Dermis microvascular lymphatic vessel endothelial cell (primary cell): ENCODE measurements around the gene UTF1. TPM values are rescaled to one million over a fixed set of nuclear protein-coding genes. Genes with fewer than 3 reads are reported as not detected.
"Not testable (repeated sequence)": the region's sequence is repeated elsewhere in the genome, so short reads cannot be mapped to it uniquely, and the experiment has no call there.

ENCODE experiments used
- DNase-seq, 2 donors: peaks; one replicate each; pipeline versions ENCODE4 v3.0.0 to v3.0.0-alpha.2; 2010; ENCODE audit warnings: low read depth in 2 of 2
- total RNA-seq: library from RNA; depleted of rRNA; stranded (reverse); fragments of >200 nt; gene quantifications from 2 replicates; pipeline ENCODE4 v1.2.1, GENCODE V29; 2014

Gene UTF1
- total RNA-seq, 1 donor from 2014 or later, result not detected

DNA sequence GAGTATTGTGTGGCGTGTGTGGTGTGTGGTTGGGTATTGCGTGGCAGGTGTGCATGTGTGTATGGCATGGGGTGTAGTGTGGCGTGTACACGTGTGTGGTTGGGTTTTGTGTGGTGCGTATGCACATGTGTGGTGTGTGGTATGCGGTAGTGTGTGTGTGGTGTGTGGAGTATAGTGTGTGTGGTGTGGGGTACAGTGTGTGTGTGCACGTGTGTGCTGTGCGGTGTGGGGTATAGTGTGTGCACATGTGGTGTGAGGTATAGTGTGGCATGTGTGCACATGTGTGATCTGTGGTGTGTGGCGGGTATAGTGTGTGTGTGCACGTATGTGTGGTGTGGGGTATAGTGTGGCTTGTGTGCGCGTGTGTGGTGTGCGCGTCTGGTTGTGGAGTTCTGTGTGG is 20.9 kb upstream of the UTF1 start:
- no peak for DNase-seq

DNA sequence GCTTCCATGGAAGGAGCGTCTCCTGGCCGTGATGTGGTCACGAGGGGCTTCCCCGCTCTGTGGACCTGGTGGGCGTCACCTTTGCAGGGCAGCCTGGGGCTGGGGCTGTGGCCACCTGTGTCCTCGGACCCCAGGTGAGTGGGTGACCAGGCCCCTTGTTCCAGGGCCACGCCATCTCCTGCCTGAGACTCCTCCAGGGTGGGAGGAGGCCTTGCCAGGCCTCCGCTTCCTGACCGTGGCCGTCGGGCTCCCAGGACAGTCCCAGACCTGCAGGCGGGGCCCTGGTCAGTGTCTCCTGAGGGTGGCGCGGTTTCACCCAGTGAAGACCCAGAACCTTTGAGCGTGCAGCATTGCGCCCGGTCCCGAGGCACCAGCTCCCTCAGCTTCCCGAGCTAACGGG is 20.4 kb upstream of the UTF1 start:
- DNase-seq, result no peak

DNA sequence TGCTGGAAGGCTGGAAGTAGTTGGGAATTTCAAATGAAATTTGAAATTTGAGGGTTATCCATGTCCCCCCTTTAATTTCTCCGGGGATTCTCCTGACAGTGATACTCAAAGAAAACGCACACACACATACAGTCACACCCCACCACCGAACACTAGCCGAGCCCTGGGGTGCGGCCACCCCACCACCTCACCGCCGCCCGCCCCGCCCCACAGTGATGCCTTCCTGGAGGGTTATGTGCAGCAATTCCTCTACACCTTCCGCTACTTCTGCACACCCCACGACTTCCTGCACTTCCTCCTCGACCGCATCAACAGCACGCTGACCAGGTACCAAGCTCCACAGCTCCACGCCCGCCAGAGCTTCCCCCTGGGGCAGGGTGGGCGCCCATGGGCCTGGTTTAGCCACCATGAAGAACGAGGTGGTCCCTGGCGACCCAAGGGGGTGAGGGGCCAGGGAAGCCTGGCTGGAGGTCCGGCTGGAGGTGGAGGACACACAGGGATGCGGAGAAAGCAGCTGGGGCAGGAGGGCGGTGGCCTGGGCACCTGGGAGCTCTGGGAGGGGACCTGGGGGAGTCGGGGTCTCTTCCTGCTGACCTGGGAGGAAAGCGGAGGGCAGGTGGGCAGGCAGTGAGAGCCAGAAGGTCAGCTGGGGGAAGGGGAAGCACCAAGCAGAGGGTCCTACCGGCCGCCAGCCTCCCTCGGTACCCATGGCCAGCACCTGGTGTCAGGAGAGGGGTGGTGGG is 19.4 kb upstream of the UTF1 start:
- DNase-seq, result no peak

DNA sequence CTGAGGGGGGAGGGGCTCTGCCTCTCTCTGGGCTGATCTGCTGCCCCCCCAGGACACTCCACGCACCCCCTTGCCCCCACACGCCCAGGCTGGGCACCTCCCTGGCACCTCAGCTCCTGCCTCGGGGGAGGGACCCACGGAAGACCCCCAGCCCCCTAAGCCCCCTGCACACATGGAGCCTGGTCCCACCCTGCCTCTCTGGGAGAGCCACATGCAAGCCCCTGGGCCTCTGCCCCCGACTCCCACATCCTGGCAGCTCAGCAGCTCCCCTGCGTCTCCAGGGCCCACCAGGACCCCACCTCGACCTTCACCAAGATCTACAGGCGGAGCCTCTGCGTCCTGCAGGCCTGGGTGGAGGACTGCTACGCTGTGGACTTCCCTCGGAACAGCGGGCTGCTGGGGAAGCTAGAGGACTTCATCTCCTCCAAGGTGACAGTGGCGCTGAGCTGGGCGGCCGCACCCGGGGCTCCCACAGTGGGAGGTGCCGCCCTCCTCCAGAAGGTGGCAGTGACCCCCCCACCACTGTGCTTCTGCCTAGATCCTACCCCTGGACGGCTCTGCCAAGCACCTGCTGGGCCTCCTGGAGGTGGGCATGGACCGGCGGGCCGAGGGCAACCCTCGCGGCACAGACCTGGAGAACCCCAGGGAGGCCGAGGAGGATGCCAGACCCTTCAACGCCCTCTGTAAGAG is 18.7 kb upstream of the UTF1 start:
- no peak for DNase-seq

DNA sequence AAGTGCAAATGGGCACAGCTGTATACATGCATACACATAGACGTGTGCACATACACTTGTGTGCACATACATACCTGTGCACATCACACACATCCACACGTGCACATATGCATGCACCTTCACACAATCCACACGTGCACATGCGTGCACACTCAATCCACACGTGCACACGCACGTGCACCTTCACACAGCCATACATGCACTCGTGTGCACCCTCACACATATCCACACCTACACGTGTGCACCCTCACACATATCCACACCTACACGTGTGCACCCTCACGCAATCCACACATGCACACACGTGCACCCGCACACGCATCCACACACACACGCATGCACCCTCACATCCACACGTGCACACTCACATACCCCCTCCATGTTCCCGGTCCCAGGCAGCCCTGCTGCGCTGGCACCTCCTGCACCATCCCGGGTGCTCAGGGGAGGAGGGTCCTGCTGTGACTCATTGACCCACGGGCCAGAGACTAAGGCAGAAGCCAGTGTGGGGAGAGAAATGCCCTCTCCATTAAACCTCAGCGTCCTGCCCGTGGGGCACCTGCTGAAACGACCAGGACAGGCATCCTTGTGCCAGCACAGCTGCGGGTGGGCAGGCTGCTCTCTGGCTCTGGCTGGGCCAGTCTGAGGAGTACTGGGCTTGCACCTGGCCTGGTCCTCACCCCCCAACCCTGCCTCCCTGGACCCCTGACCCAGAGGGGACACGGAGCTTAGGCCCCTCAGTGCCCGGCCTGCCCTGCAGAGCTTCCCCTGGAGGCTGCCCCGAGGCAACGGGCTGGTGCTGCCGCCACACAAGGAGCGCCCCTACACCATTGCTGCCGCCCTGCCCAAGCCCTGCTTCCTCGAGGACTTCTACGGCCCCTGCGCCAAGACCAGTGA is 17.8 kb upstream of the UTF1 start:
- DNase-seq, result no peak

DNA sequence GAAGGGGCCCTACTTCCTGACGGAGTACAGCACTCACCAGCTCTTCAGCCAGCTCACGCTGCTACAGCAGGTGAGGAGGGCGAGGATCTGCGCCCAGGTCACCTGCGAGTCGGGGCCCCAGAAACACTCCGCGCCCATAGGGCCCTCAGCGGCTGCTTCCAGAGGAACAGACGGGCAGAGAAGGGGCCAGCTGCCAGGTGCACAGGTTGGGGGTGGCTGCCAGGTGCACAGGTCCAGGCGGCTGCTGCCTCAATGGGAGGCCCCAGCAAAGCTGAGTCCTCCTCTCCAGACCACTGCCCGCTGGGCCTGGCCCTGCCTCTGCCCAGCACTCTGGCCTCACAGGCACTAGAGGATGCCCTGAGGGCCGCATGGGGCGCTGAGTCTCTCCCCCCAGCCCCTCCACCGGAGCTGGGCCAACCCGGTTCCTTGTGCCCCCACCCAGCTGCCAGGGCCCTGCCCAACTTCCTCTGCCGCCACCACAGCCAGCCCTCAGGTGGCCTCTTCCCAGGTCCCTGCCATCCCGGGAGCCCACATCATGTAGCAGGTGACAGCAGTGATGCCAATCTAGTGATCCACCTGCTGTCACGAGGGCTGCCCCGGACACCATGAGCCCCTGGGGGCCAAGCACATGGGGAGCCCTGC is 17.0 kb upstream of the UTF1 start:
- no peak for DNase-seq

DNA sequence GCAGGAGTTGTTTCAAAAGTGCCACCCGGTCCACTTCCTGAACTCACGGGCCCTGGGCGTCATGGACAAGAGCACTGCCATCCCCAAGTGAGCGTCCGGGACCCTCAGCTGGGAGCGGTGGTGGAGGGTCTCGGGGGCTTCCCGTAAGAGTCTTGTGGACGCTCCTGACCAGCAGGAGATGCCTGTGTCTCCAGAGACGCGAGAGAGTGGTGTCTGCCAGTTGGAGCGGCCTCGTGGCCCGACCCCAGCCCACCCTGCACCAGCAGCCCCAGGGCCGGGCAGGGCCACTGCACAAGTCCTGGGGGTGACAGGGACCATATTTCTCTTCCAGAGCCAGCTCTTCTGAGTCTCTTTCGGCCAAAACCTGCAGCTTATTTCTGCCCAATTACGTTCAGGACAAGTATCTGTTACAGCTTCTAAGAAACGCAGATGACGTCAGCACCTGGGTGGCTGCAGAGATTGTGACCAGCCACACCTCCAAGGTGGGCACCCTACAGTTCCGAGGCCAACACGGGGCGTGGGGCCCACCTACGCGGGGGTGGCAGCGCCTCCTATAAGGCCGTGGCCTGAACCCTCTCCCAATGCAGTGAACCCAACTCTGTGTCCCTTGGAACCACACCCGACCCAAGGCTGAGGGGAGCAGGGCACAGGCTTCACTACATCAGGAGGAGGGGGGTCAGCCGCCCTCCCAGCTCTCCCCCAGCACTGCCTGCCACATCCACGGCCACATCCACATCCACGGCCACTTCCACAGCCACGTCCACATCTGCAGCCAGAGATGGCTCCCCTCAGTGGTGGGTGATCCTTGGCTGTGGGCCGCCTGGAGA is 16.2 kb upstream of the UTF1 start:
- DNase-seq, result no peak

DNA sequence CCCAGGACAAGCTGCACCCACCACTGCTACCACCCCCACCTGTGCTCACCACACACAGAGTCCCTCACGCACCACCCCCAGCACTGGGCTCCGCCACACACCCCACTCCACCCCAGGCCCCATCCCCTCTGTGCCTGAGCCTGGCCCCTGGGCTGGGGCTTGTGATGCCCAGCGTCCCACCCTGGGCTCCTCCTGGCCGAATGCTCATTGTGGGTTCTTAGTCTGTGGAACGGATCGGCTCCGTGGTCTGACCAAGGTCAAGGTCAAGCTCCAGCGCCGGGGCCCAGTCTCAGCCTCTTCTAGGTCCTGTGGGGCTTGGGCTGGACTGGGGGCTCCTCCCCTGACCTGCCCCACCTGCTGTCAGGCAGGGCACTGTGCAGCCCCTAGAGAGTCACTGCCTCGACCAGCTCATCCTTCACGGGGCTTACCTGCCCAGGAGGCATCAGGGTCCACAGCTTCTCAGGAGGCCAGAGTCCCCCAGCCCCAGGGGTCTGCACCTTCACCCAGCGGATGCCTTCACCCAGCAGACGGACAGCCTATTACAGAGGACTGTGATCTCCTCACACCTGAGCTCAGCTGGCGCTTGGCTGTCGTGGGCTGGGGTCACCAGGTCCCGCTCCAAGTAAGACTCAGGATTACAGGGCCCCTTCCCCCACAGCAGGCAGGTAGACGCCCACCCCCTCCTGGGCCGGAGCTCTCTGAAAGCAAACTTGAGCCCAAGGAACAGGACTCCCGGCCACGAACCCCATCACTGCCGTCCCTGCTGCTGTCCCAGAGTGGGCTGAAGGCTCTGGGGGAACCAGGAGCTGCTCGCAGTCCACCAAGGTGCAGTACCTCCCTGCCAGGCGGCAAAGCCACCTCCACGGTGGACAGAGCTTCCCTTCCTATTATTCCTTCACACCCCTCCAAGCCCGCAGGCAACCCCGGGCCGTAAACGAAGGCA is 15.3 kb upstream of the UTF1 start:
- DNase-seq, result no peak

DNA sequence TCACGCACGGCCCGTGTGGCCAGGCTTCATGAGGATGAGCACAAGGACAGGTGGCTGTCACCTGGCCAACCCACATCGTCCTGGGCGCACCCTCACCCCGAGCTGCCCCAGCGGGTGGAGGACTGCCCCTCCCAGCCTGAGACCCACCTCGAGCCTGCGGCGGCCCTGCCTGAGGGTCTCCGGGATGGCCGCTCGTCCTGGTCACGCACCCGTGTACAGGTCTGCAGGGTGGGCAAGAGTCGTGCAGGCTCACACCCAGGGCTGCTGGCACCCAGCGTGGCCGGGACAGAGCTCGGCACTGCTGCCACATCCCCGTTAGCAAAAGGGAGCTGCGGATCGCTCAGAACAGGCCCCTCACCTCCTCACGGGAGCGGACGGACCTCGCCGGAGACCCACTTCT is 14.4 kb upstream of the UTF1 start:
- DNase-seq, result no peak

DNA sequence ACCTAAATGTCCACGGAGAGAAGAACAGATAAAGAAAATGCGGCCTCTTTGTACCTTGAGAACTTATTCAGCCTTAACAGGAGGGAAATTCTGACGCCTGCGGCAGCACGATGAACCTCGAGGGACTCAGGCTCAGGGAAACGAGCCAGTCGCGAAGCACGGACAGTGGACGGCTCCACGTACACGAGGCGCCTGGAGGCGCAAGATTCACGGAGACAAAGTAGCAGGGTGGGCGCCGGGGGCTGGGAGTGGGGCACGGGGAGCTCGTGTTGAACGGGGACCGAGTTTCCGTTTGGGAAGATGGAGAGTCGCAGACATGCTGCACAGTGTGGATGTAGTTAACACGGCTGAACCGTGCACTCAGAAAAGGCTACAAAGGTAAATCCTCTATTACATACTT is 13.2 kb upstream of the UTF1 start:
- no peak for DNase-seq

DNA sequence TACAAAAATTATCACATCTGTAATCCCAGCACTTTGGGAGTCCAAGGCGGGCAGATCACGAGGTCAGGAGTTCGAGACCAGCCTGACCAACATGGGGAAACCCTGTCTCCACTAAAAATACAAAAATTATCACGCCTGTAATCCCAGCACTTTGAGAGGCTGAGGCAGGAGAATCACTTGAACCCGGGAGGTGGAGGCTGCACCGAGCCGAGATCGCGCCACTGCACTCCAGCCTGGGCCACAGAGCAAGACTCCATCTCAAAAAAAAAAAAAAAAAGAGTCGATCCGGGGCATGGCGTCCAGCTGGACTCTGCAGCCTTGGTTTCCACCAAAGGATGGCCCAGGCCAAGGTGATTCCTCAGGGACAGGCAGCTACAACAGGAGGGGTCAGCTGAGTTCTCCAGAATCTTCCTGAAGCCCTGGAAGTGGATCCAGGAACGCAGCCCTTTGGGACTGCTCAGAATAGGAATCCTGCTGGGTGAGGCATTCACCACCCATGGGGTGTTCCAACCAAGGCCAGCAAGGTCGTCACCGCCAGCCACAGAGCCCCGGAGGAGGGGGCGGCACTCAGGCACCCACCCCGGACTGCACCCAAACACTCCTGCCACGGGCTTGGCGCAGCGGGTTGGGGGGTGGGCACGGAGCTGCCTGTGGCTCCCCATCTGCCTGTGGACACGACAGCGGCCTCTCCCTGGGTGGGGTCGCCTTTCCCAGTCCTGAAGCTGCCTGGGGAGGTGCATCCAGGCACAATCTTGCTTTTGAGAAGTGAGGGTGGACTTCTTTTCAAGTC is 12.0 kb upstream of the UTF1 start:
- no peak for DNase-seq

DNA sequence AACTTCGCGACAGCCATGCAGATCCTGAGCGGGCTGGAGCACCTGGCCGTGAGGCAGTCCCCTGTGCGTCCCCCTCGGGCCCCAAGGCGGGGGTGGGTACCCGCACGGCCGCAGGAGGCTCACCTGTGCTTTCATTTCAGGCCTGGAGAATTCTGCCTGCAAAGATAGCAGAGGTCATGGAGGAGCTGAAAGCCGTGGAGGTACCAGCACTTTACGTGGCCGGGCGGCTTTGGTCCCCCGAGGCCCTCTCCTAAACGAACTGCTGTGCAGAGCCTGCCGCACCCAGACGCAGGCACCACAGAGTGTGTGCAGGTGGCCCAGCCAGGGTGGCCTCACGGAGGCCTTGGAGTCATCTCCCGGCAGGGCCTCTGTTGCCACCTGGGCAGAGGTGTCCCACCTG is 11.1 kb upstream of the UTF1 start:
- DNase-seq, result no peak

DNA sequence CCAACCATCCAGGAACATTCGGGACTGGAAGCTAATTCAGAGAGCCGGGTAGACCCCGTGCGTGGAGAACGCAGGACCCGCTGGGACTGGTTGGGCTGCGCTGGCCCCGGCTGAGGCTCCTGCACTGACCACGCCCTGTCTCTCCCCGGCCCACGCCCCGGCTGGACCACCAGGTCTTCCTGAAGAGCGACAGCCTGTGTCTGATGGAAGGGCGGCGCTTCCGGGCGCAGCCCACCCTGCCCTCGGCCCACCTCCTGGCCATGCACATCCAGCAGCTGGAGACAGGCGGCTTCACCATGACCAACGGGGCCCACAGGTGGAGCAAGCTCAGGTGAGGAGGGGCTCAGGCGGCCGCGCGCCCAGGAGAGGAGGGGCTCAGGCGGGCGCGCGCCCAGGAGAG is 10.2 kb upstream of the UTF1 start:
- no peak for DNase-seq

DNA sequence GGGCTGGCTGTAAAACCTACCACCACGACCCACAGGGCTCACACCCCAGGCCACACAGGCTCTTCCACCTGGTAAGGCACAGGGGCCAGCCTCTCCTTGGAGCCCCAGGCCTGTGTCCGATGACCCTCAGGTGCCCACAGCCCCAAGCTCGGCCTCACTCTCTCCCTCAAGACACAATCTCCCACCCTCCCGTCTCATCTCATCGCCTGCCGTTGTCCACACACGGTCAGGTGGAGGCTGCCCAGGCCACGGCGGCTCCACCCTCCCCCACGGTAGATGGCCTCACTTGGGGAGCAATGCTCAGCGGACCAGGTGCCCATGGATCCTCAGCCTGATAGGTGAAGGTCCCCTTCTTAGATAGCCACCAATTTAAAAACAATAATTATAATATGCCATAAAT is 8.7 kb upstream of the UTF1 start:
- no peak for DNase-seq

DNA sequence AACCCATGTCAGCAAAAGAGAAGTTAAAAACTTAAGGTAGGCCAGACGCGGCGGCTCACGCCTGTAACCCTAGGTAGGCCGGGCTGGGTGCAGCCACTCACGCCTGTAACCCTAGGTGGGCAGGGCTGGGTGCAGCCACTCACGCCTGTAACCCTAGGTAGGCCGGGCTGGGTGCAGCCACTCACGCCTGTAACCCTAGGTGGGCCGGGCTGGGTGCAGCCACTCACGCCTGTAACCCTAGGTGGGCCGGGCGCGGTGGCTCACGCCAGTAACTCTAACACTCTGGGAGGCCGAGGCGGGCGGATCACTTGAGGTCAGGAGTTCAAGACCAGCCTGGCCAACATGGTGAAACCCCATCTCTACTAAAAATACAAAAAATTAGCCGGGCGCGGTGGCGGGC is 8.3 kb upstream of the UTF1 start:
- not testable (repeated sequence) for DNase-seq

DNA sequence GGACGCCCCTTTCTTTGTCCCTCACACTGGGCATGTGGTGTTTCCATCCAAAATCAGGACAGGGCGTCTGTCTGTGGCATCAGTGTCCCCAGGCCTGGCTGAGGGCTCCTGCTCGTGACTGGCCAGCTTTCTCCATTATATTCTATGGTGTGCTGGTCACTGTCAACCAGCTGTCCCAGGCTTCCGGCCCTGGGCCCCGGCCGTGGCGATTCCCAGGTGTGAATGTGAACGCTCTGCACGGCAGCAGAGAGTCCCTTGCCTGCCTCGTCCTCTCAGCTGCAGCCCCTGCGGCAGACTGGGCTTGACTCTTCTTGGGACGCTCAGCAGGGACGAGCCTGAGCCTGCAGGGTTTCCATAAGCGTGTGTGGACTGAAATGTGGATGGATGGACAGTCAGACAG is 5.9 kb upstream of the UTF1 start:
- DNase-seq, result no peak

DNA sequence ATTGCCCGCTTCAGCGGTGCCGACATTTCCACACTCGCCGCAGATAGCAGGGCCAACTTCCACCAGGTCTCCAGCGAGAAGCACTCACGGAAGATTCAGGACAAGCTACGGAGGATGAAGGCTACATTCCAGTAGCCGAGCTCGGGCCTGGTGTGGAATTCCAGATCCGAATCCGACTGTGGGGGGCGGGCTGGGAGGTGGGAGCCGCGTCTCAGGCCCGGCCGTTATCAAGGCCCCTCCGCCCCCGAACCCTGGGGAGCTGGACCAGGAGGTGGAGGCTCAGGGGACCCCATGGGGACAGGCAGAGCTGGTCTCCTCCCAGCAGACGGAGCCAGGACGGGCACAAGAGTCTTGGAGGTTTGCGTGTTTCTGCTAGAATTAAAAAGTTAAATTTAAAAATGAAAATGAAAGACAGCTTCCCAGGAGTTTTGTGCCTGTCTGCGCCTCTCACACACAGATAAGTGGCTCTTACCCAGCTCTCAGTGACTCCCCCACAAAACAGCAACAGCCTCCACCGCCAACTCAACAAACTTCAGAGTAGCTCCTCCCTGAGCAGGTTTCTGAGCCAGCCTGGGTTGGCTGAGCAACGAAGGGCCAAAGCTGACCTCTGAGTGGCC is 5.2 kb upstream of the UTF1 start:
- DNase-seq, result no peak

DNA sequence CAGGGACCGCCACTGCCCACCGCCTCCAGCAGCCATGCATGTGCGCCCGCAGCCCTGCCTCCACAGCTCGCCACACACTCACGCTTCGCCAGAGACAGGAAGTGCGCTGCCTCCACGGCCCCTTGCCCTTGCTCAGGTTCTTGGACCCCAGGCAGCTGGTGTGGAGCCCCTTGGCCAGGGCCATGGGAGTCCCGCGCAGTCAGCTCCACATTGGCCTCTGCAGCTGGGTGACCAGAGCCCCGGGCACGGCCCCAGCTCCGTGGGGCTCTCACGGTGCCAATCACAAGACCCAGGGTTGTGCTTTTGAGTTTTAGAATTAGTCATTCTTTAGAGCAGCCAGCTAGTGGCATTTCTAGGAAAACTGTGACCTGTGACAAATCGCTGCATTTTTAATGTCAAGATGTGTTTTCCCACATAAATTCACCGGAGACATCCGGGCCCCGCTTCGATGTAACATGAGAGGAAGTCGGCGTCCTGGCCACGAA is 4.3 kb upstream of the UTF1 start:
- no peak for DNase-seq
